HG02610 (cell line): ENCODE results near the gene XNDC1N.
A peak's percentile ranks its signal among the peaks of the same experiment; 100 is the strongest.

Experiments
- ATAC-seq: cut with Tn5 transposase; IDR thresholded peaks from one replicate; pipeline ENCODE4 v1.9.1; 2021; ENCODE audit warnings: mild to moderate bottlenecking, moderate library complexity; ENCODE audit not compliant: unreplicated experiment

The XNDC1N gene

DNA sequence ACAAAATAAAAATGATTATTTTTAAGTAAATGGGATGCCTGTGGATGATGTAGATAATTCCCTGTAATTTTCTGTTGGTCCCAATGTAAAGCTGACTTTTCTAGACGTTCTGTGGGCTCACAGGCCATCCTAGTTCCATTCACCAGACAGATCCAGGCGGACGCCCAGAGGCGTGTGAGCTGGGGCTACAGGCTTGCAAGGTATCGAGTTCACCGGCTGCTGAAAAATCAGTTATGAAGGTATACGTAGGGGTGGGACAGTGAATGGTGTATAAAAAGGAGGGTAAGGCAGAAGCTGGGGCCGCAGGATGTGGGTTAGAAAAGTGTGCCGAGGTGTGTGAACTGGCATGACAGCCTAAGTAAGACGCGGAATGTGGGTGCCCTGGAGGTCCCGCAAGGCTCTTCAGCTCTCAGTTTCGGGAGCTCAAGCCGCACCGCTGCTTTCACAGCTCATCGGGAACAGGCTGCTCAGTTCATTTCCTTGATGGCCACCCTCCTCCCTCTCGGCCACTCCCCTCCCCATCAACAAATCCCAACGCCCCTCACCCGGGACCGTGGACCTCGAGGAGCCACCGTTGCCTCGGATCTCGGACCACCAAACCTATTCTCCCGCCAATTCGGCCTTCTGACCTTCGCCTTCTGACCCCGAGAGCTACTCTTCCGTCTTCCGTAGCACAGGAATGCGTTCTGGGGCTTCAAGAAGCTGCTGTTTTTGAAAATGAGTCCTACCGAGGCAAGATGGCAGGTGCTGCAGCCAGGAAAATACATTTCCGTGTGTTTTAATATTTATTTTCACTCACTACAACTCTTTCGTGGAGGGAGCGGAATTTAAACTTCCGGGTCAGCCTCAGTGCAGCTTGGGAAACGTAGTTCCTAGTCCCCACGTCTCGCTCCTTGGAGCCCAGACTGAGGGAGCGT, at the start of gene XNDC1N:
XNDC1N (minus strand) TSS at position 775 of the 917 bp plus-strand sequence. CDS start 5,241 bp downstream, outside the sequence.
- peak; percentile 47 for ATAC-seq

DNA sequence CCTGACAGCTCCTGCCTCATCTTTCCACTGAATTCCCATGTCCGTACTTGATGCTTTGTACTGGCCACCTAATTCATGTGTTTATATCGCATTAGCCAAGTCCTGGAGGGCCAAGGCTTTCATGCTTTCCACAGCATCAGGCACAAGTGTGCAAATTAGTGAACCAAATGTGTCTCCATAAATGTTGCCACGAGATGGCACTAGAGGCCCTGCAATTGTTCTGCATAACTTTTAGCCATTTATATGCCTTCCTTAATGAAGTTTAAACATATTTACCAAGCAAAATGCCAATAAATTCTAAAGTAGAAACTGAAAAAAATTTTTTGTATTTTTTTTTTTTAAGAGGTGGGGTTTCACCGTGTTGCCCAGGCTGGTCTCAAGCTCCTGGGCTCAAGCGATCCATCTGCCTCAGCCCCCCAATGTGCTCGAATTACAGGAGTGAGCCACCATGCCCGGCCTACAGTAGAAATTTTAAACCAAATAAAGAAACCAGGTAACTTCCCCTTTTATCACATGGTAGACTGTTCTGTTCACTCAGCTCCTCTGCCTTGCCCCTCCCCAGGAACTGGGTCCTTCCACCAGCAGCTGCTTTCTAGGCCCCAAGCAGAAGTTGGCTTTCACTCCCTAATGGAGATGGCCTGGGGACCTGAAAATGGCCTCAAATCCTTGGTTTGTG, 49.5 kb upstream of the XNDC1N start:
- no peak for ATAC-seq

- ATAC-seq: no peak
These were observed 48.7 kb upstream of the XNDC1N start for GRCh38 chr11:71977090-71977489.

- ATAC-seq: no peak
These were observed 48.2 kb upstream of the XNDC1N start for GRCh38 chr11:71976551-71976950.

- ATAC-seq: no peak
These were observed 43.3 kb upstream of the XNDC1N start for GRCh38 chr11:71971680-71972079.

- no peak for ATAC-seq
These were observed 36.2 kb upstream of the XNDC1N start for GRCh38 chr11:71964641-71965040.

DNA sequence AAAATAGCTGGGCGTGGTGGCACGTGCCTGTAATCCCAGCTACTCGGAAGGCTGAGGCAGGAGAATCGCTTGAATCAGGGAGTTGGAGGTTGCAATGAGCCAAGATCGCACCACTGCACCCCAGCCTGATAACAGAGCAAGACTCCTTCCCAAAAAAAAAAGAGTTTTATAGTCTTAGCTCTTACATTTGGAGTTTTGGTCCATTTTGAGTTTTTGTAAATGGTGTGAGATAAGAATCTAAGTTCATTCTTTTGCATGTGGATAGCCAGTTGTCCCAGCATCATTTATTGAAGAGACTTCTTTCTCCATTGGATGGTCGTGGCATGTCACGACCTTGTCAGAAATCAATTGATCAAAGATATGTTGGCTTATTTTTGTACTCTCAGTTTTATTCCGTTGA, 35.1 kb upstream of the XNDC1N start:
- ATAC-seq: no peak

GRCh38 chr11:71962428-71963038, 34.1 kb upstream of the XNDC1N start:
- peak; percentile 68 for ATAC-seq

DNA sequence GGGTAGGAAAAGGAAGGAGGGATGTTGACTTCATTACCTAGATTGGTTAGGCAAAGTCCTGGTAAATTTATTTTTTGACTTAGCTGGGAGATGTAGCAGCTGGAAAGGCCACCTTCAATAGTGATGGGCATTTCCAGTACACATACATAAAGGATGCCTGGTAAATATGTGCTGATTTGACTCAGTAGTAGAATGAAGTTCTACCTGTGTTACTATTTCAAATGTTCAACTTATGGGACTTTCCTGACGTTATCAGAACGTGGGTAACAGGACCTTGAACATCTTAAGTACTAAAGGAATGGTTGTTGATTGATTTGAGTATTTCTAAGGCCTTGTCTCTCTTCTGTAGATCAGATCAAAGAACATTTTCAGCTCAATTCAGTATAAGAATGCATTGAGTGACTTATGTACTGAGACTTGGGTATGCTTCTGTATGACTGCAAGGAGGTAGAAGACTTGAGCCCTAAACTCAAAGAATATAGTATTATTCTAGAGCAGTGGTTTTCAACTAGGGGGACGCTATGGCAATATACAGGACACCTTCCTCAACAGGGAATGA, 27.6 kb upstream of the XNDC1N start:
- no peak for ATAC-seq

DNA sequence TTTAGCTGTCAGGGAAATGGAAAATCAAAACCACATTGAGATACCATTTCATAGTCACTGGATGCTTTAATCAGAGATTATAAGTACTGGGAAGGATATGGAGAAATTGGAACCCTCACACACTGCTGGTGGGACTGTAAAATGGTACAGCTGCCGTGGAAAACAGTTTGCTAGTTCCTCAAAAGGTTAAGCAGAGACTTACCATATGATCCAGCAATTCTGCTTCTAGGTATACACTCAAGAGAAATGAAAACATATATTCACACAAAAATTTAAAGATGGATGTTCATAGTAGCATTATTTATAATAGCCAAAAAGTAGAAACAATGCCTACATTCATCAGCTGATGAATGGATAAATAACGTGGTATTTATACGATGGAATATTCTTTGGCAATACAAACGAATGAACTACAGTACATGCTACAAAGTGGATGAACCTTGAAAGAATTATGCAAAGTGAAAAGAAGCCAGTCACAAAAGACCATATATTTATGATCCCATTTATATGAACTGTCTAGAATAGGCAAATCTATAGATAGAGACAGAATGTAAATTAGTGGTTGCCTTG, 23.4 kb upstream of the XNDC1N start:
- no peak for ATAC-seq

DNA sequence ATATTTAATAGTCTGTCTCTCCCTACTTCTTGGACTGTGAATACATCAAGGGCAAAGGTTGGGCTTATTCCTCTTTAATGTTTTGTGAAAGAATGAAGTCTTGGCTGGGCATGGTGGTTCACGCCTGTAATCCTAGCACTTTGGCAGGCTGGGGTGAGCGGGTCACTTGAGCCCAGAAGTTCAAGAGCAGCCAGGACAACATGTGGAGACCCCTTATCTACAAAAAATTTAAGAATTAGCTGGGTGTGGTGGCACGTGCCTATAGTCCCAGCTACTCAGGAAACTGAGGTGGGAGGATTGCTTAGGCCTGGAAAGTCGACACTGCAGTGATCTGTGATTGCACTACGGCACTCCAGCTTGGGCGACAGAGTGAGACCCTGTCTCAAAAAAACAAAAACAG, 20.6 kb upstream of the XNDC1N start:
- no peak for ATAC-seq

DNA sequence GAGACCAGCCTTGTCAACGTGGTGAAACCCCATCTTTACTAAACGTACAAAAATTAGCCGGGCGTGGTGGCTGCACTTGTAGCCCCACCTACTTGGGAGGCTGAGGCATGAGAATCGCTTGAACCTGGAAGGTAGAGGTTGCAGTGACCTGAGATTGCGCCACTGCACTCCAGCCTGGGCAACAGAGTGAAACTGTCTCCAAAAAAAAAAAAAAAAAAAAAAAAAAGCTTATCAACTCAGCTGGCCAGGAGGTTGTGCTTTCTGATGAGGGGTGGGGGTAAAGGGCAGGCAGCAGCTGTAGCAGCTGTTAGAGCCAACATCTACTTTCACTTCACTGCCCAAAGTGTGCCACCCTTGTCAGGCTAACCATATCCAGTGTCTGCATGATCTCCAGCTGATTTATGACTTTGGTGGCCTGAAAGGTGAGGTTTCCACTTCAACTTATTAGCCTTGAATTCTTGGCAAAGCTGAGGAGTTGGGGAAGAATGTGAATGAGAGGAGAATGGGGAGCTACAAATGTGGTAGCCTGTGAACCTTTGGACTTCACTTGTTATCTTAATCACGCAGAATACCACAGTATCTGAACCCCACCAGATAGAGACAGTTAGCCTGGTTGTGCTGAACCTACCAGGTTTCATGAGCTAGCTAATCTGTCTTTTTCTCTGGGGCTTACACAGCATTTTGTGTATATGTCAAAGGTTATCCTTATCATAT, 20.1 kb upstream of the XNDC1N start:
- ATAC-seq: no peak

DNA sequence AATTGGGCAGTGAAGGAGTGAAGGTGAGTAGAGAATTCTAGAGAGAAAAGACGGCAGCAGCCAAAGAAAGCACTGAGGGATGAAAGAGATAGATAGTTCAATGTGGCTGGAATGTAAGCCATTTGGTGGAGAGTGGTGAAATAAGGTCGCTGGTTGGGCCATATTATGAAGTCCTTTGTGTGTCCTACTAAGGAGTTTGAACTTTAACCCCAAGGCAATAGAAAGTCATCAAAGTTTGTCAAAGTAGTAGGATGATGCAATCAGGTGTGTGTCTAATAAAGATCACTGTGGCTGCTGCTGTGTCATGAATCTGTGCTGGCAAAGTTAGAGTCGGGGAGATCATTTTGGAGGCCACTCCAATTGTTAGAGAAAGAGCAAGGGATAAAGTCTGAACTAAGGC, 19.1 kb upstream of the XNDC1N start:
- no peak for ATAC-seq

GRCh38 chr11:71946144-71946571, 17.8 kb upstream of the XNDC1N start:
- ATAC-seq: peak; percentile 68

DNA sequence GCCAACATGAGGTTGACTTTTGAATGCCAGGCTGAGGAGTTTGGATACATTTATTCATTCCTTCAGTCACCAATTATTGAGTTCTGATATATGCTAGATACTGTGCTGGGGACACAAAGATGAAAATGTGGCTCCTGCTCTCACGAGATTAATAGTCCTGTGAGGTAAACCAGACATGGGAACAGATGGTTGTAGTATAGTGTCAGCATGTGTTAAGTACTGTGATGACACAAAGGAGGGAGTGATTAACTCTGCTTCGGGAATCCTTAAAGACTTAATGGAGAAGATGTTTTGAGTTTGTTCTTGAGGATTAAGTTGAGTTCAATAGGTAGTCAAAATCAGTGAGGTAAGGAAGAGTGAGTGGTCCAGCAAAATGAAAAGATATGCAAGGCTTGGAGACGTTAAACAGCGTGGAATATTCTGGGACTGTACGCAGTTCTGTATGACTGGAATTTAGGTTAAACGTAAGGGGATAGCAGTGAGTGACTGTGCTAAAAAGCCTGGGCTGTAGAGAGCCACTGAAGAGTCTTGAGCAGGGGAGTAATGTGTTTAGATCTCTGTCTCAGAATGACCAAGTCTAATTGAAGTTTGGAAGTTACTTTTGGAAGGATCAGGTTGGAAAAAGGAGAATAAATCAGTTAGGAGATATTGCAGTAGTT, 12.3 kb upstream of the XNDC1N start:
- no peak for ATAC-seq

GRCh38 chr11:71937826-71938225, 9.4 kb upstream of the XNDC1N start:
- no peak for ATAC-seq

DNA sequence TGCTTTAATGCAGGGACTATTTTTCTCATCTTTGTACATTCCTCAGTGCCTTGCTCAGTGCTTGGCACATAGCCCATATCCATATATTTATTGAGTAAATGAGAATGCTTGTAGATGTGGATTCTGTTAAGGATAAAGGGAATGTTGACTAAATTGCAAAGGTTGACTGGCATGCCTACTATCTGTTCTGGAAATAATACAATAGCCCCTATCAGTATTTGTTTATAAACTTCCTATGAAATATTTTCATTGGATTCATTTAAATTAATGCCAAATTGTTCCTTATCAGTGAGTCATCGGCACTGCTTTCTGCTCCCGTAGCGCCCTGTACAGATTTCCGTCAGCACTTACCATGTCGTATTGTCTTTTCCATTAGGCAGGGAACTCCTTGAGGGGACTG, 8.4 kb upstream of the XNDC1N start:
- ATAC-seq: no peak

DNA sequence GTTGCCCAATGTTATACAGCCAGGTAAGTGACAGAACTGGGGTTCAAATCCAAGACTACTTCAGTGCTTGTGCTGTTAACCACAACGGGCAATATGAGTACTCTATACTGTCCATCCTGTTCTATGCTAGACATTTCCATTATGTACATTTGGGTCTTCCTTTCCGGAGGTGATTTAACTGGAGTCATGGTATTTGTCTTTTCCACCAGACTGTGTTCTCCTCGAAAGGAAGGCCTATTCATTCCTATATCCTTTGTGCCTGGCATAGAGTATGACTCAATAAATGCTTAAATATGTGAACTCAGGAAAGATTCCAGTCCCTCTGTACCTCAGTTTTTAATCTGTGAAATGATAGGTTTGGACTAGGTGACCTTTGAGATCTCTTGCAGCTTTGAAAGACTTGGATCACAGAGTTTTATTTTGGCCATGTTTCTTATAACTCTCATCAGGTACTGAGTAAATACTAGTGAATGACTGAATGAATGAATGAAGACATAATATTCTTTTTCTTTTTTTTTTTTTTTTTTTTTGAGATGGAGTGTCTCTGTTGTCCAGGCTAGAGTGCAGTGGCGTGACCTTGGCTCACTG, 7.0 kb upstream of the XNDC1N start:
- no peak for ATAC-seq

DNA sequence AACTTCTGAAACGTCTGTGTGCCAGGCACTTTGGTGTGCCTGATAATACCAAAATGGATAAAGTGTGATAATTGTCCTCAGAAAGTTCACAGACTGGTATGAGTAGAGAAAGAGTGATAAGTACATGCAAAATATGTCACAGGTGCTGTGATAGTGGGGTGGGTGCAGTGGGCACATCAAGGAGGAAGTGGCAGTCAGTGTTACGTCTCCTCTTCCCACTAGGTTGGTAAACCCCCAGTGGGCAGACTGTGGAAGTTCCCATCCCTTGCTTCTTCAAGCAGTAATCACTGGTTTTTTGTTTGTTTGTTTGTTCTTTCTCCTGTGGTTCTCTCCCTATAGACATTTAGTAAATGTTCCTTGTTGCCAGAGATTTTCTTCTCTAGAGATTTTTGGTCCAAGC, 5.8 kb upstream of the XNDC1N start:
- no peak for ATAC-seq
